Vein endothelial cell (primary cell): ENCODE data around the gene DEFB128. TPM values are rescaled to one million over a fixed set of nuclear protein-coding genes. Genes with fewer than 3 reads are reported as not detected.

Source experiments
- total RNA-seq: library from RNA; depleted of rRNA; stranded (reverse); fragments of >200 nt; gene quantifications from 2 replicates; pipeline ENCODE4 v1.2.3, GENCODE V29; 2012

DEFB128 gene
- not detected in 2 replicates for total RNA-seq

GRCh38 chr20:189611-190010 is at the start of gene DEFB128:
DEFB128 (minus strand) TSS chr20:189711; CDS start chr20:189623, 88 bp downstream.

DNA sequence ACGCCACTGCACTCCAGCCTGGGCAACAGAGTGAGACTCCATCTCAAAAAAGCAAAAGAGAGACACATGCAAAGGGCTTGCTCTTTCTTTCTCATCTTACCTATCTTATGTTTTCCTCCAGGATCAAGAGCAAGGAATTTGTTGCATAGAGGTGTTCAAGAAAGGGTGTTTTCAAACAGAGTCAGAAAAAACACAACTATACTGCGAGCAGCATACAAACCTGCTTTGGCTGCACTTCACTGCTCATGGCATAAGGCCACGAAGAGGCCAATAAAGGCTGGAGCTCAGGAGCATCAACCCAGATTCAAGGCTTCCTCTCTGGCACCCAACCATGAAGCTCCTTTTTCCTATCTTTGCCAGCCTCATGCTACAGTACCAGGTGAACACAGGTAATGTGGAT is 37.4 kb upstream of the DEFB128 start, which contains the start of gene DEFB129:
Gene DEFB129 (plus strand): TSS at position 301 of the 400 bp plus-strand sequence. CDS start 31 bp downstream, at position 332.

DNA sequence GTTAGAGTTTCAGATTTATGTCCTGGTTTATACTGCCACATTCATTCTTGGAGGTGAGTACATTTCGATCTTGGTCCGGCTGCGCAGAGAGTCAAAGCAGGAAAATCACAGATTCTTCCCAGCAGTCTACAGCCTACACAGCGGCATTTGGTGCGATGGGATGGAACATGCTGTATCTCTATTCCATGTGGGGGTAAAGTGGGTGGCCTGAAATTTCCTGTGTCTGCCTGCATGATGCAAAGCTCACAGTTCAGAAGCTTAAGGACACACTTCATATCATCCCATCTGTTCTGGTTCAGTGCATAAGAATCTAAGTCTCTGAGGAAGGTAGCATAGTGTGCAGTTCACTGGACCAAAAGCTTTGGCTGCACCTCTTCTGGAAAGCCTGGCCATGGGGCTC is 32.4 kb downstream of the DEFB128 start, which contains the start of gene DEFB127:
Gene DEFB127 (plus strand): TSS at position 301 of the 400 bp plus-strand sequence. CDS start 91 bp downstream, at position 392.

GRCh38 chr20:142290-142689 is 47.2 kb downstream of the DEFB128 start, which contains the start of gene DEFB126:
DEFB126 (plus strand) TSS chr20:142590; CDS start chr20:142629, 39 bp downstream.

Other genes starting within 250 kb of the DEFB128 start
- not detected in 2 replicates for gene DEFB125, start 102.0 kb downstream of the DEFB128 start, total RNA-seq
- not detected in 2 replicates for gene DEFB126, start 47.1 kb downstream of the DEFB128 start, total RNA-seq
- not detected in 2 replicates for gene DEFB127, start 32.3 kb downstream of the DEFB128 start, total RNA-seq
- not detected in 2 replicates for gene DEFB129, start 37.5 kb upstream of the DEFB128 start, total RNA-seq
- gene DEFB132, start 68.0 kb upstream of the DEFB128 start, total RNA-seq: not detected in 2 replicates
- 2.9 and 4.8 TPM in 2 replicates for gene C20orf96, start 101.0 kb upstream of the DEFB128 start, total RNA-seq
- gene ZCCHC3, start 107.9 kb upstream of the DEFB128 start, total RNA-seq: 11.4 and 13.7 TPM in 2 replicates
- gene SOX12, start 135.8 kb upstream of the DEFB128 start, total RNA-seq: 7.0 and 8.5 TPM in 2 replicates
- 24.0 and 57.5 TPM in 2 replicates for gene NRSN2, start 157.4 kb upstream of the DEFB128 start, total RNA-seq
- 61.1 and 63.4 TPM in 2 replicates for gene TRIB3, start 191.0 kb upstream of the DEFB128 start, total RNA-seq
- 61.2 and 93.7 TPM in 2 replicates for gene RBCK1, start 218.6 kb upstream of the DEFB128 start, total RNA-seq